ENCODE measurements around the gene CTSA. TPM values are rescaled to one million over a fixed set of nuclear protein-coding genes. Genes with fewer than 3 reads are reported as not detected.

CTSA gene
- total RNA-seq, 1 experiment from 2014 or later: 109 TPM

DNA sequence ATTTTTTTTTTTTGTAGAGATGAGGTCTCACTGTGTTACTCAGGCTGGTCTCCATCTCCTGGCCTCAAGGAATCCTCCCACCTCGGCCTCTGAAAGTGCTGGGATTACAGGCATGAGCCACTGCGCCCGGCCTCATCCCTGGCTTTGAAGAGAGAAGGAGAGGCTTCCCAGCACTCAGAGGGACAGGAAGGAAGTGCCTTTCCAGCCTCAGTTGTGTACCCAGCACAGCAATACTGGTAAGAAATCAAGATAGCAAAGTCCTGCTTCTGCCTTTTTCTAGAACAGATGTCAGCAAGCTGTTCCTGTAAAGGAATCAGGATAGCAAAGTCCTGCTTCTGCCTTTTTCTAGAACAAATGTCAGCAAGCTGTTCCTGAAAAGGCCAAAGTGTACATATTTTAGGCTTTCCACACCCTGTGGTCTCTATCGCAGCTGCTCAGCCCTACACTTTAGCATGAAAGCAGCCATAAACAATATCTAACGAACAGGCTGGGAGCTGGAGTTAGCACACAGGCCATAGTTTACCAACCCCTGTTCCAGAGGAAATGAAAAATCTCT lies 27.1 kb downstream of the CTSA start:
- Histone ChIP-seq H3K9me3 (ENCODE audit: control insufficient read depth in 1 of 2, insufficient read depth in 1 of 2, low read depth in 1 of 2, low read length in 2 of 2) (no peaks in the 10 kb centered on the region), H3K4me3 (replicated peaks in 1 of 2; ENCODE audit: low read depth in 1 of 2, low read length in 2 of 2) (no peak overlapping the region), H3K36me3 (ENCODE audit: control insufficient read depth in 1 of 2, insufficient read depth in 2 of 2, low read length in 2 of 2) (no peaks in the 10 kb centered on the region), H3K4me1 (ENCODE audit: control insufficient read depth in 1 of 2, insufficient read depth in 2 of 2, low read length in 2 of 2) (no peaks in the 10 kb centered on the region), H2AFZ (ENCODE audit: low read depth, low read length, poor library complexity, severe bottlenecking) (no peak overlapping the region), H3K4me2 (ENCODE audit: low read length) (no peak overlapping the region), H3K9ac (ENCODE audit: low read length) (no peak overlapping the region), H3K9me2 (ENCODE audit: insufficient read depth) (no peaks in the 10 kb centered on the region), H3K27me3 (ENCODE audit: insufficient read depth, low read length) (no peaks in the 10 kb centered on the region), H3K27ac (ENCODE audit: low read depth, low read length) (no peak overlapping the region), H3K79me2 (ENCODE audit: insufficient read depth, low read length) (no peaks in the 10 kb centered on the region), H4K20me1 (ENCODE audit: insufficient read depth) (no peaks in the 10 kb centered on the region)
- RAD21 ChIA-PET (ENCODE audit: low non-redundant PET in 1 of 2, low total read pairs in 2 of 2, uncharacterized antibody in 2 of 2, unreplicated experiment in 2 of 2): no interaction called here
- no TSS peak for BruUV-seq (replicated peaks)
- no peak for ATAC-seq
- no peak for TF ChIP-seq ZNF274 (IDR thresholded peaks at IDR 0.05; ENCODE audit: low read depth, low read length)
- no peak for TF ChIP-seq SIN3A (IDR thresholded peaks at IDR 0.05; ENCODE audit: low read depth)
- no peak for DNase-seq (ENCODE audit: low read depth, low spot score)
- intact Hi-C loops (cut with micrococcal nuclease): no loop called here
- POLR2A ChIA-PET: no interaction called here
- CTCF ChIA-PET: interaction anchor here (1.1 kb wide), 1 partner anchor 15 kb away, joined by 3 read pairs; no protein-coding TSS in a partner anchor

DNA sequence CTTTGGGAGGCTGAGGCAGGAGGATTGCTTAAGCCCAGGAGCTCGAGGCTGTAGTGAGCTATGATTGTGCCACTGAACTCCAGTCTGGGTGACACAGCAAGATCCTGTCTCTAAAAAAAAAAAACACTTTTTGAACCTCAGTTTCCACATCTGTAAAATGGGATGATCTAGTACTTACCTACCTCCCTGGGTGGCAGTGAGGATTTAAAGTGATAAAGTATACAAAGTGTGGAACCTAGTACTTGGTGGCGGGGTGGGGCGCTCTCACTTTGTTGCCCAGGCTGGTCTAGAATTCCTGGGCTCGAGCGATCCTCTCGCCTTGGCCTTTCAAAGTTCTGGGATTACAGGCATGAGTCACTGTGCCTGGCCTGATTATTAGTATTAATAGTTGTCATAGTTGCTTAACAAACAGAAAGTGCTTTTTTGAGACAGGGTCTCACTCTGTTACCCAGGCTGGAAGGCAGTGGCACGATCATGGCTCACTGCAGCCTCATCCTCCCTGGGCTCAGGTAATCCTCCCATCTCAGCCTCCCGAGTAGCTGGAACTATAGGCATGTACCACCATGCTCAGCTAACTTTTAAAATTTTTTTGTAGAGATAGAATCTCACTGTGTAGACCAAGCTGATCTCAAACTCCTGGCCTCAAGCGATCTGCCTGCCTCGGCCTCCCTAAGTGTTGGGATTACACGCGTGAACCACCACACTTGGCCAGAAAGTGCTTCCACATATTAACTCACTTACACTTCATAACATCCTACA lies 27.8 kb downstream of the CTSA start:
- Histone ChIP-seq H4K20me1 (ENCODE audit: insufficient read depth) (no peaks in the 10 kb centered on the region), H3K4me2 (ENCODE audit: low read length) (no peak overlapping the region), H3K9me2 (ENCODE audit: insufficient read depth) (no peaks in the 10 kb centered on the region), H3K36me3 (ENCODE audit: control insufficient read depth in 1 of 2, insufficient read depth in 2 of 2, low read length in 2 of 2) (no peaks in the 10 kb centered on the region), H3K4me3 (replicated peaks in 1 of 2; ENCODE audit: low read depth in 1 of 2, low read length in 2 of 2) (no peak overlapping the region), H3K9ac (ENCODE audit: low read length) (no peak overlapping the region), H3K27me3 (ENCODE audit: insufficient read depth, low read length) (no peaks in the 10 kb centered on the region), H2AFZ (ENCODE audit: low read depth, low read length, poor library complexity, severe bottlenecking) (no peak overlapping the region), H3K27ac (ENCODE audit: low read depth, low read length) (no peak overlapping the region), H3K79me2 (ENCODE audit: insufficient read depth, low read length) (no peaks in the 10 kb centered on the region), H3K9me3 (ENCODE audit: control insufficient read depth in 1 of 2, insufficient read depth in 1 of 2, low read depth in 1 of 2, low read length in 2 of 2) (no peaks in the 10 kb centered on the region), H3K4me1 (ENCODE audit: control insufficient read depth in 1 of 2, insufficient read depth in 2 of 2, low read length in 2 of 2) (no peaks in the 10 kb centered on the region)
- ChIA-PET CTCF (interaction anchor here (0.6 to 1.1 kb wide), 2 partner anchors 14 to 15 kb away, joined by 3 to 4 read pairs; no protein-coding TSS in a partner anchor), POLR2A (interaction anchor here (3.2 kb wide), 1 partner anchor 15 kb away, joined by 12 read pairs; the partner anchor contains the start of gene PCIF1), RAD21 (ENCODE audit: low non-redundant PET in 1 of 2, low total read pairs in 2 of 2, uncharacterized antibody in 2 of 2, unreplicated experiment in 2 of 2) (no interaction called here)
- no peak for TF ChIP-seq POLR2AphosphoS5 (IDR thresholded peaks at IDR 0.05; ENCODE audit: low read depth, low read length)
- intact Hi-C loops (cut with micrococcal nuclease): no loop called here
- no peak for DNase-seq (ENCODE audit: low read depth, low spot score)
- ATAC-seq: no peak
- no TSS peak for BruUV-seq (replicated peaks)
